Erythroblast (primary cell): ENCODE results near the gene ARSB.

Source experiments
- GATA1 ChIP-seq: IDR thresholded peaks from 2 replicates; pipeline ENCODE4 v1.6.1; 2011; ENCODE audit warnings: low read depth, mild to moderate bottlenecking, control low read depth, low read length, moderate library complexity
- POLR2A ChIP-seq: IDR thresholded peaks from 2 replicates; pipeline ENCODE4 v1.6.1; 2011; ENCODE audit warnings: mild to moderate bottlenecking, low read length

- no peak for TF ChIP-seq POLR2A
- TF ChIP-seq GATA1 = no peak
These were observed 58.9 kb downstream of the ARSB start for GRCh38 chr5:78926252-78926651.
